WTC11 (cell line): ENCODE measurements around the gene TRPV5. TPM values are rescaled to one million over a fixed set of nuclear protein-coding genes. Genes with fewer than 3 reads are reported as not detected.

Source experiments
- ATAC-seq: fragments of 200-7000 bp; cut with Tn5 transposase; 2 replicates; pipeline ENCODE4 v1.10.0; 2021; ENCODE audit warnings: mild to moderate bottlenecking, moderate library complexity
- CTCF ChIA-PET: fragments of 300-600 bp; sonication (Branson Sonifier 250); formaldehyde crosslinking; loops from one replicate; lab custom pipeline; 2021; ENCODE audit warnings: antibody characterized with exemption; lab: Charles Lee
- POLR2A ChIA-PET: fragments of 350-600 bp; sonication (Branson Sonifier 250); formaldehyde crosslinking; loops from one replicate; lab custom pipeline; 2021; ENCODE audit warnings: antibody characterized with exemption; lab: Charles Lee
- DNase-seq: peaks from one replicate; pipeline ENCODE4 v3.0.0; 2021; ENCODE audit warnings: low spot score
- H3K27ac Mint-ChIP-seq: 2 replicates; pipeline ENCODE4 v1.8.0; 2021; ENCODE audit warnings: mixed read lengths
- H3K27me3 Mint-ChIP-seq: 2 replicates; pipeline ENCODE4 v1.8.0; 2021; ENCODE audit warnings: low read depth, mild to moderate bottlenecking, moderate library complexity, mixed read lengths
- H3K36me3 Mint-ChIP-seq: 2 replicates; pipeline ENCODE4 v1.8.0; 2021; ENCODE audit warnings: mixed read lengths
- H3K4me1 Mint-ChIP-seq: 2 replicates; pipeline ENCODE4 v1.8.0; 2022; ENCODE audit warnings: mixed read lengths
- H3K4me3 Mint-ChIP-seq: 2 replicates; pipeline ENCODE4 v1.8.0; 2021; ENCODE audit warnings: mild to moderate bottlenecking, moderate library complexity, mixed read lengths
- H3K9me3 Mint-ChIP-seq: 2 replicates; pipeline ENCODE4 v1.8.0; 2021; ENCODE audit warnings: mixed read lengths
- CREM ChIP-seq: sonication (generic); formaldehyde crosslinking; IDR thresholded peaks from 2 replicates; pipeline ENCODE4 v1.8.1; 2022; ENCODE audit warnings: mild to moderate bottlenecking, missing genetic modification reagents, moderate library complexity
- ETV6 ChIP-seq: sonication (generic); formaldehyde crosslinking; IDR thresholded peaks from 2 replicates; pipeline ENCODE4 v1.8.1; 2022; ENCODE audit warnings: mild to moderate bottlenecking, missing genetic modification reagents
- NR1H2 ChIP-seq: sonication (generic); formaldehyde crosslinking; IDR thresholded peaks from 2 replicates; pipeline ENCODE4 v1.9.0; 2021; ENCODE audit warnings: mild to moderate bottlenecking, moderate library complexity, missing genetic modification reagents
- NR2C2 ChIP-seq: sonication (generic); formaldehyde crosslinking; IDR thresholded peaks from 2 replicates; pipeline ENCODE4 v1.8.0; 2022; ENCODE audit warnings: mild to moderate bottlenecking, missing genetic modification reagents
- PREB ChIP-seq: sonication (generic); formaldehyde crosslinking; IDR thresholded peaks from 2 replicates; pipeline ENCODE4 v1.8.1; 2022; ENCODE audit warnings: mild to moderate bottlenecking, missing genetic modification reagents, moderate library complexity, borderline replicate concordance
- PRRX2 ChIP-seq: fragments of 250-450 bp; sonication (Bioruptor Pico); IDR thresholded peaks from 2 replicates; pipeline ENCODE4 v1.8.0; 2021; ENCODE audit warnings: mild to moderate bottlenecking
- ZNF121 ChIP-seq: sonication (generic); formaldehyde crosslinking; IDR thresholded peaks from 2 replicates; pipeline ENCODE4 v1.8.0; 2023; ENCODE audit warnings: missing genetic modification reagents
- ZNF138 ChIP-seq: sonication (generic); formaldehyde crosslinking; conservative IDR thresholded peaks from 2 replicates; pipeline ENCODE4 v1.8.1; 2022; ENCODE audit warnings: mild to moderate bottlenecking, moderate library complexity, missing genetic modification reagents
- ZNF219 ChIP-seq: sonication (generic); formaldehyde crosslinking; IDR thresholded peaks from 2 replicates; pipeline ENCODE4 v1.8.0; 2023; ENCODE audit warnings: missing genetic modification reagents, mild to moderate bottlenecking, borderline replicate concordance
- ZNF317 ChIP-seq: sonication (generic); formaldehyde crosslinking; IDR thresholded peaks from 2 replicates; pipeline ENCODE4 v1.8.1; 2023; ENCODE audit warnings: low read depth, mild to moderate bottlenecking, moderate library complexity, missing genetic modification reagents, borderline replicate concordance
- ZNF425 ChIP-seq: fragments of 250-450 bp; sonication (Bioruptor Pico); conservative IDR thresholded peaks from 2 replicates; pipeline ENCODE4 v1.9.0; 2021; ENCODE audit warnings: mild to moderate bottlenecking
- total RNA-seq: library from RNA; stranded (reverse); gene quantifications from 3 replicates; pipeline ENCODE4 v1.2.3, GENCODE V29; 2021
- TF ChIP-seq, protein P1 (sequence below): sonication (generic); formaldehyde crosslinking; conservative IDR thresholded peaks from 2 replicates; pipeline ENCODE4 v1.8.1; 2023; ENCODE audit warnings: mild to moderate bottlenecking, low read depth, missing genetic modification reagents, moderate library complexity
- TF ChIP-seq, protein P2 (sequence below): fragments of 250-450 bp; sonication (Bioruptor Pico); IDR thresholded peaks from 2 replicates; pipeline ENCODE4 v1.9.0; 2021; ENCODE audit warnings: moderate library complexity, mild to moderate bottlenecking, inconsistent platforms, borderline replicate concordance
- TF ChIP-seq, protein P3 (sequence below): sonication (generic); formaldehyde crosslinking; IDR thresholded peaks from 2 replicates; pipeline ENCODE4 v1.8.0; 2022; ENCODE audit warnings: missing genetic modification reagents

The TRPV5 gene
- total RNA-seq, 1 experiment from 2014 or later, result not detected

DNA sequence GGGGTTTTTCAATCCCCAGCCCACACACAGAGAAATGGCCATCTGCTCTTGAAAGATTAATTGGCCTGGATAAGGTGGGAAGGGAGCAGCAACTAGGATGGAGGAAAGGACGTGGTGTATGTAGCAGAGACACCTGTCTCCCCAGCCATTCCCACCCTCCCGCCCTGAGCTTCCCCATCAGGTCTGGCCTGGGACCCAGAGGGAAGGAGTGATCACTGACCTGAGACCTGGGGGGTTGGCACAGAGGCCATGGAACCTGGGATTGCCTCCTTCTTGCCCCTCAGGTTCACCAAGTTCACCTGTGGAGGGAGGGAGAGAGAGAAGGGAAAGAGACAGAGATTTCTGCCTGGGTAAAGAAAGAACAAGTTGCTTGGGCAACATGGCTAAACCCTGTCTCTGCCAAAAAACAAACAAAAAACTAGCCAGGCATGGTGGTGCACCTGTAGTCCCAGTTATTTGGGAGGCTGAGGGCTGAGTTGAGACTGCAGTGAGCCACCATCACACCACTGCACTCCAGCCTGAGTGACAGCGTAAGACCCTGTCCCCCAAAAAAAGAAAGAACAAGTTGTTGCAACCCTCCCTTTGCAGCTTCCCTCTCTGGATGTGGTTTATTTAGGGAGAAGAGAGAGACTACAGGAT is 36.7 kb downstream of the TRPV5 start (continued):
- TF ChIP-seq, protein P1, sequence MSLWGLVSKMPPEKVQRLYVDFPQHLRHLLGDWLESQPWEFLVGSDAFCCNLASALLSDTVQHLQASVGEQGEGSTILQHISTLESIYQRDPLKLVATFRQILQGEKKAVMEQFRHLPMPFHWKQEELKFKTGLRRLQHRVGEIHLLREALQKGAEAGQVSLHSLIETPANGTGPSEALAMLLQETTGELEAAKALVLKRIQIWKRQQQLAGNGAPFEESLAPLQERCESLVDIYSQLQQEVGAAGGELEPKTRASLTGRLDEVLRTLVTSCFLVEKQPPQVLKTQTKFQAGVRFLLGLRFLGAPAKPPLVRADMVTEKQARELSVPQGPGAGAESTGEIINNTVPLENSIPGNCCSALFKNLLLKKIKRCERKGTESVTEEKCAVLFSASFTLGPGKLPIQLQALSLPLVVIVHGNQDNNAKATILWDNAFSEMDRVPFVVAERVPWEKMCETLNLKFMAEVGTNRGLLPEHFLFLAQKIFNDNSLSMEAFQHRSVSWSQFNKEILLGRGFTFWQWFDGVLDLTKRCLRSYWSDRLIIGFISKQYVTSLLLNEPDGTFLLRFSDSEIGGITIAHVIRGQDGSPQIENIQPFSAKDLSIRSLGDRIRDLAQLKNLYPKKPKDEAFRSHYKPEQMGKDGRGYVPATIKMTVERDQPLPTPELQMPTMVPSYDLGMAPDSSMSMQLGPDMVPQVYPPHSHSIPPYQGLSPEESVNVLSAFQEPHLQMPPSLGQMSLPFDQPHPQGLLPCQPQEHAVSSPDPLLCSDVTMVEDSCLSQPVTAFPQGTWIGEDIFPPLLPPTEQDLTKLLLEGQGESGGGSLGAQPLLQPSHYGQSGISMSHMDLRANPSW, result no peak
- TF ChIP-seq NR2C2 (CRISPR knock-in tag), result no peak
- no peak for TF ChIP-seq ZNF121 (CRISPR knock-in tag)

DNA sequence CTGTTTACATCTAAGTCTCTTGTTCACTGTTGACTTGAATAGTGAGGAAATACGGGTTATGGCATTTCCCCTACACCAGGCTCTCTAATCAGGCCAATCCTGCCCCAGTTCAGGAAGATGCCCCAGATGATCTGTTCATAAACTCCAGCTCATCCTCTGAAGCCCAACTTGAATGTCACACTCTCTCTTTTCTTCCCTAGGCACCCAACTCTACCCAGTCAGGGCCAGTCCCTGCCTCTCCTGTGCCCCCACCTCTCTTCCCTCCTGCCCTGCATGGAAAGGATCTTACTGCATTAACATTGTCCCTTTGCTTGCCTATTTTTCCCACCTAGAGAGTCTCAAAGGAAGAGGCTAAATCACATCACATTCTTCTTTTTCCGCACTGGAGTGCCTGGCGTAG is 37.4 kb downstream of the TRPV5 start:
- ChIA-PET CTCF (no interaction called here), POLR2A (no interaction called here)
- ATAC-seq, result no peak
- Mint-ChIP-seq H3K9me3 (peaks cover under 1% of the 10 kb centered on the region), H3K4me1 (peaks cover 8% of the 10 kb centered on the region), H3K27ac (no peak overlapping the region), H3K27me3 (peaks cover under 1% of the 10 kb centered on the region; the same call in 1 of the 2 replicates), H3K4me3 (no peak overlapping the region), H3K36me3 (no peaks in the 10 kb centered on the region)
- DNase-seq, result no peak
- TF ChIP-seq PREB (CRISPR knock-in tag) (no peak), NR1H2 (CRISPR knock-in tag) (no peak), ZNF317 (CRISPR knock-in tag) (no peak), ZNF425 (no peak), PRRX2 (CRISPR knock-in tag) (no peak), ZNF219 (CRISPR knock-in tag) (no peak), CREM (no peak), NR2C2 (CRISPR knock-in tag) (no peak), ZNF138 (no peak), ETV6 (no peak)
- TF ChIP-seq, protein P2, sequence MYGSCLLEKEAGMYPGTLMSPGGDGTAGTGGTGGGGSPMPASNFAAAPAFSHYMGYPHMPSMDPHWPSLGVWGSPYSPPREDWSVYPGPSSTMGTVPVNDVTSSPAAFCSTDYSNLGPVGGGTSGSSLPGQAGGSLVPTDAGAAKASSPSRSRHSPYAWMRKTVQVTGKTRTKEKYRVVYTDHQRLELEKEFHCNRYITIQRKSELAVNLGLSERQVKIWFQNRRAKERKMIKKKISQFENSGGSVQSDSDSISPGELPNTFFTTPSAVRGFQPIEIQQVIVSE, result no peak
- TF ChIP-seq, protein P3, sequence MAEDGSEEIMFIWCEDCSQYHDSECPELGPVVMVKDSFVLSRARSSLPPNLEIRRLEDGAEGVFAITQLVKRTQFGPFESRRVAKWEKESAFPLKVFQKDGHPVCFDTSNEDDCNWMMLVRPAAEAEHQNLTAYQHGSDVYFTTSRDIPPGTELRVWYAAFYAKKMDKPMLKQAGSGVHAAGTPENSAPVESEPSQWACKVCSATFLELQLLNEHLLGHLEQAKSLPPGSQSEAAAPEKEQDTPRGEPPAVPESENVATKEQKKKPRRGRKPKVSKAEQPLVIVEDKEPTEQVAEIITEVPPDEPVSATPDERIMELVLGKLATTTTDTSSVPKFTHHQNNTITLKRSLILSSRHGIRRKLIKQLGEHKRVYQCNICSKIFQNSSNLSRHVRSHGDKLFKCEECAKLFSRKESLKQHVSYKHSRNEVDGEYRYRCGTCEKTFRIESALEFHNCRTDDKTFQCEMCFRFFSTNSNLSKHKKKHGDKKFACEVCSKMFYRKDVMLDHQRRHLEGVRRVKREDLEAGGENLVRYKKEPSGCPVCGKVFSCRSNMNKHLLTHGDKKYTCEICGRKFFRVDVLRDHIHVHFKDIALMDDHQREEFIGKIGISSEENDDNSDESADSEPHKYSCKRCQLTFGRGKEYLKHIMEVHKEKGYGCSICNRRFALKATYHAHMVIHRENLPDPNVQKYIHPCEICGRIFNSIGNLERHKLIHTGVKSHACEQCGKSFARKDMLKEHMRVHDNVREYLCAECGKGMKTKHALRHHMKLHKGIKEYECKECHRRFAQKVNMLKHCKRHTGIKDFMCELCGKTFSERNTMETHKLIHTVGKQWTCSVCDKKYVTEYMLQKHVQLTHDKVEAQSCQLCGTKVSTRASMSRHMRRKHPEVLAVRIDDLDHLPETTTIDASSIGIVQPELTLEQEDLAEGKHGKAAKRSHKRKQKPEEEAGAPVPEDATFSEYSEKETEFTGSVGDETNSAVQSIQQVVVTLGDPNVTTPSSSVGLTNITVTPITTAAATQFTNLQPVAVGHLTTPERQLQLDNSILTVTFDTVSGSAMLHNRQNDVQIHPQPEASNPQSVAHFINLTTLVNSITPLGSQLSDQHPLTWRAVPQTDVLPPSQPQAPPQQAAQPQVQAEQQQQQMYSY (CRISPR knock-in tag), result no peak
